ENCODE results near the gene PRKD3.
"Not testable (repeated sequence)": the region's sequence is repeated elsewhere in the genome, so short reads cannot be mapped to it uniquely, and the experiment has no call there.

PRKD3 gene

DNA sequence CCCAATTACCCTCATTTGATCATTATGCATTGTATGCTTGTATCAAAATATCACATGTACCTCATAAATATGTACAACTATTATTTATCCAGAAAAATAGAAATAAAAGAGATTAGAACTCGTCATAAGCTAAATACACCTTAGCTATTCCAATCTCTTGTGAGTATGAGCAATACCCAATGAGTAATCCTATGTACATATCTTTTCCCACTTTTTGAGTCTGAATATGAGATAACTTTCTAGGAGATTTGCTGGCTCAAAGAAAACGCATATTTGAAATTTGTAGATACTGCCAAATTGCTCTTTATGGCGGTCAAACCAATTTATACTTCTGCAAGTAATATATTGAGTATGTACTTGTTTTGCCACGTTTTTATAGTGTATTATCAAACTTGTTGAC, 24.1 kb downstream of the PRKD3 start:
- DNase-seq (ENCODE audit: insufficient read length, low spot score) (no peak), FAIRE-seq (peak; percentile 6)
- TF ChIP-seq, protein P1, sequence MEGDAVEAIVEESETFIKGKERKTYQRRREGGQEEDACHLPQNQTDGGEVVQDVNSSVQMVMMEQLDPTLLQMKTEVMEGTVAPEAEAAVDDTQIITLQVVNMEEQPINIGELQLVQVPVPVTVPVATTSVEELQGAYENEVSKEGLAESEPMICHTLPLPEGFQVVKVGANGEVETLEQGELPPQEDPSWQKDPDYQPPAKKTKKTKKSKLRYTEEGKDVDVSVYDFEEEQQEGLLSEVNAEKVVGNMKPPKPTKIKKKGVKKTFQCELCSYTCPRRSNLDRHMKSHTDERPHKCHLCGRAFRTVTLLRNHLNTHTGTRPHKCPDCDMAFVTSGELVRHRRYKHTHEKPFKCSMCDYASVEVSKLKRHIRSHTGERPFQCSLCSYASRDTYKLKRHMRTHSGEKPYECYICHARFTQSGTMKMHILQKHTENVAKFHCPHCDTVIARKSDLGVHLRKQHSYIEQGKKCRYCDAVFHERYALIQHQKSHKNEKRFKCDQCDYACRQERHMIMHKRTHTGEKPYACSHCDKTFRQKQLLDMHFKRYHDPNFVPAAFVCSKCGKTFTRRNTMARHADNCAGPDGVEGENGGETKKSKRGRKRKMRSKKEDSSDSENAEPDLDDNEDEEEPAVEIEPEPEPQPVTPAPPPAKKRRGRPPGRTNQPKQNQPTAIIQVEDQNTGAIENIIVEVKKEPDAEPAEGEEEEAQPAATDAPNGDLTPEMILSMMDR (IDR thresholded peaks at IDR 0.05; ENCODE audit: insufficient read depth, missing control alignments) = no peak

DNA sequence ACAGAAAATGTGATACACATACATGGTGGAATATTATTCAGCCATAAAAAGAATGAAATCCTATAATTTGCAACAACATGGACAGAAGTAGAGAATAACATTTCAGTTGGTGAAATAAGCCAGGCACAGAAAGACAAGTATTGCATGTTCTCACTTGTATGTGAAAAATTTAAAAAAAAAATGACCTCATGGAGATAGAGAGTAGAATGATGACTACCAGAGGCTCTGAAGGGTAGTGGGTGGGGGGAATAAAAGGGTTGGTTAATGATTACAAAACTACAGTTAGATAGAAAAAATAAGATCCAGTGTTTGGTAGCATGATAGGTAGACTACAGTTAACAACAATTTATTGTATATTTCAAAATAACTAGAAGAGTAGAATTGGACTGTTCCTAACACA, 24.5 kb downstream of the PRKD3 start:
- DNase-seq (ENCODE audit: insufficient read length, low spot score) = no peak
- TF ChIP-seq, protein P1 (IDR thresholded peaks at IDR 0.05; ENCODE audit: insufficient read depth, missing control alignments) = no peak
- FAIRE-seq = no peak

DNA sequence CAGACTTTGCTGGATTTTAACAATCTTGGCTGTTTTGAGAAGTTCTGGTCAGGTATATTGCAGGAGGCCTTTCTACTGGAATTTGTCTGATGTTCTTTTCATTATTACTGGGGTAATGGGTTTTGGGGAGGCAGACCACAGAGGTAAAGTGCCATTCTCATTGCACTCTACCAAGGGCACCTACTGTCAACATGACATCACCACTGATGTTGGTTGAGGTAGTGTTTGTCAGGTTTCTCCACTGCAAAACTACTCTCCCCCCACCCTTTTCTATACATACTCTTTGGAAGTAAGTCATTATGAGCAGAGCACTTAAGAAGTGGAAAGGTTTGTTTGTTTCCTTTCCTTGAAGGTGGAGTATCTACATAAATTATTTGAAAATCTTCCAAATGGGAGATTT, 27.0 kb downstream of the PRKD3 start:
- no peak for FAIRE-seq

DNA sequence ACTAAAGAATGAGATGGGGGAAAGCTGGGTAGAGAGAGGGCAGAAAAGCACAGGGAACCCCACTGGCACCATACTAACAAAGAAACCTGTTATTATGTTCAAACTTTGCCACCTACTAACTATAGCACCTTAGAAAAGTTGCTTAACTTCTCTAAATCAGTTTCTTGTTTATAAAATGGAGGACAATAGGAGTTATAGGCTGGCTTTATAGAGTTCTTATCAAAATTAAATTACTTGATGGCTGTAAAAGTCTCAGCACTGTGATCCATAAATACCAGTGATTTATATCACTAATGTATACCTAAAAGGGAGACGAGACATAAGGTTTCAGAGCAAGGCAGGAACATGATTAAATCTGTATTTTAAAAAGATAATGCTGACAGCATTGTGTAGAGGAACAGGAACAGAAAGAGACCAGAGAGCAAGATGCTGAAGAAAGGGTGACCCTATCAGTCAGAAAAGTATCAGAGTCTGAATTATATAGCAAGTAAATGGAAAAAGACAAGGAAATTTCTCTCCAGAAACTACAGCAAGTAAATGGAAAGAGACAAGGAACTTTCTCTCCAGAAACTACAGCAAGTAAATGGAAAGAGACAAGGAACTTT, 29.1 kb downstream of the PRKD3 start:
- TF ChIP-seq, protein P1 (IDR thresholded peaks at IDR 0.05; ENCODE audit: insufficient read depth, missing control alignments) = no peak
- DNase-seq (ENCODE audit: insufficient read length, low spot score) (no peak), FAIRE-seq (peak; percentile 21)

More for the DNA sequence above, 27.0 kb downstream of the PRKD3 start:
- DNase-seq (ENCODE audit: insufficient read length, low spot score) = no peak
- TF ChIP-seq, protein P1 (IDR thresholded peaks at IDR 0.05; ENCODE audit: insufficient read depth, missing control alignments) = no peak

DNA sequence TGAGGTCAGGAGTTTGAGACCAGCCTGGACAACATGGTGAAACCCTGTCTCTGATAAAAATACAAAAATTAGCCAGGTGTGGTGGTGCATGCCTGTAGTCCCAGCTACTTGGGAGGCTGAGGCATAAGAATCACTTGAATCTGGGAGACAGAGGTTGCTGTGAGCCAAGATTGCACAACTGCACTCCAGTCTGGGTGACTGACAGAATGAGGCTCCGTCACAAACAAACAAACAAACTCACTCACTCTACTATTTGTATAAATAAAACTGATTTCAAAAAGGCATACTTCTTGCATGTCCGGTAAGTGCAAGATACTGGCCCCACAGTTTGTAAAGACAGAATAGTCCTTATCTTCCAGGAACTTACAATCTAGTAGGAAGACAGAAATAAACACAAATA, 29.8 kb downstream of the PRKD3 start:
- not testable (repeated sequence) for DNase-seq (ENCODE audit: insufficient read length, low spot score); FAIRE-seq

DNA sequence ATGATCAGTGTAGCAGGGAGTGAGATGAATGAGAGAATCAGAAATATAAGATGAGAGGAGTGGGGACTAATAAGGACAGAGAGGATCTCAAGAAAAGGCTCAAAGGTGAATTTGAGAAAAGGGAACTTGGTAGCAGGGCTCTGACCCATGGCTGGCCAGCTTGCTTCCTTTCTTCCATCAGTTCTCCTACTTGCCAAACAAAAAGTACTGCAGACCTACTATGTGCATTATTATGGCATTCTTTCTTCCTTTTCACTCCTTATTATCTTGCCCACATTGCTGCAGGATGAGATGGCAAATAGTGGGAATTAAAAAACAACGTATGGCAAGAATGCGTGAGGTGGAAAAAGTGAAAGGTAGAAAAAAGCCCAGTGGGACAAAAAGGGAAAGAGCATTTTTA, 33.0 kb downstream of the PRKD3 start:
- TF ChIP-seq, protein P1 (IDR thresholded peaks at IDR 0.05; ENCODE audit: insufficient read depth, missing control alignments) = no peak
- no peak for FAIRE-seq
- DNase-seq (ENCODE audit: insufficient read length, low spot score) = no peak

DNA sequence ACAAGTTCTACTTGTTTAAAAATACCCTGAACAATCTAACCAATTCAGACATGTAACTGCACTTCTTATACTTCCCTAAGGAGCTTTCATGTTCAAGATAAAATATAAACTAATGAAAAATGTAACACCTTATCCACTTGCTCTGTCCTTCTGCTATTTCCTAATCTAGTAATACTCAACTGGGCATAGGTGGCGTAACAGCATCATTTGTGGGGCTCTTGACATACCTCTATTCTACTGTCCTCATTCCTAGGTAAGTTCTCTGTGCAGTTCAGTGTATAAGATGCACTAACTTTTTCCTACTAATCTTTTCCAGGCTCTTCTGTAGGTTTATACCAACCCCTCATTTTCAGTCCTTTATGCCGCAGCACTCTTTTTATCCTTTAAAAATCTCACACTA, 36.7 kb downstream of the PRKD3 start:
- TF ChIP-seq, protein P1 (IDR thresholded peaks at IDR 0.05; ENCODE audit: insufficient read depth, missing control alignments) = peak; percentile 51
- FAIRE-seq (peak; percentile 68), DNase-seq (ENCODE audit: insufficient read length, low spot score) (no peak)

DNA sequence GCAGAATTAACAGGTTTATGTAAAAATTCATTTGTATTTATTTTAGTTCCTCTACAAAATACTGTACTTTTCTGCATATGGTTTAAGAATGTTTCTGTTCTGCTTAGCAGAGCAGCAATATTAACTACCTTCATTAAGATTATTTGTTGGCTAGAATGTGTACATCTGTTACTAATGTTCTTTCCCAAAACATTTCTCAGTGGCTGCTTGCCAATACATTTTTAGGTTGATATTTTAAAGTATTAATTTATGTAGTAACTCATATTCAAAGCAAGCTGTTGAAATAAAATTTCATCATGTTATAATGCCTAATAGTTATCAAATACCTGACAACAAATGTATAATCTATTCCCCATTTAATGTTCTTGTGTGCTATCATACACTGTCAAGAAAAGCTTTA, 40.3 kb downstream of the PRKD3 start:
- FAIRE-seq = no peak
- TF ChIP-seq, protein P1 (IDR thresholded peaks at IDR 0.05; ENCODE audit: insufficient read depth, missing control alignments) = no peak
- no peak for DNase-seq (ENCODE audit: insufficient read length, low spot score)
